Natural killer cell (primary cell): ENCODE data around the gene ARMH1. TPM values are rescaled to one million over a fixed set of nuclear protein-coding genes. Genes with fewer than 3 reads are reported as not detected.
A peak's percentile ranks its signal among the peaks of the same experiment; 100 is the strongest.

ENCODE experiments used
- ATAC-seq, 3 donors: fragments of 150-1000 bp in 2 of 3; fragments of 200-7000 bp in 1 of 3; cut with Tn5 transposase; 1 replicate in 1 of 3; 2 replicates in 2 of 3; pipeline ENCODE4 v1.10.0; 2021; ENCODE audit warnings: mild to moderate bottlenecking in 2 of 3, moderate library complexity in 2 of 3
- DNase-seq, 2 donors: peaks; one replicate each; pipeline versions ENCODE4 v3.0.0 to v3.0.0-alpha.2; 2013 to 2021; ENCODE audit warnings: mixed read lengths in 1 of 2
- H3K27ac ChIP-seq: one replicate; pipeline ENCODE4 v1.5.1; 2013; ENCODE audit warnings: mild to moderate bottlenecking, low read length
- H3K27me3 ChIP-seq: one replicate; pipeline ENCODE4 v1.6.1; 2013; ENCODE audit warnings: low read length; ENCODE audit not compliant: control insufficient read depth, insufficient read depth
- H3K36me3 ChIP-seq: one replicate; pipeline ENCODE4 v1.6.1; 2013; ENCODE audit warnings: low read length; ENCODE audit not compliant: control insufficient read depth, insufficient read depth
- H3K4me1 ChIP-seq: one replicate; pipeline ENCODE4 v1.6.1; 2013; ENCODE audit warnings: low read length; ENCODE audit not compliant: control insufficient read depth, insufficient read depth
- H3K4me3 ChIP-seq: one replicate; pipeline ENCODE4 v1.5.1; 2013; ENCODE audit warnings: low read length
- H3K9me3 ChIP-seq: one replicate; pipeline ENCODE4 v1.6.1; 2013; ENCODE audit warnings: low read length; ENCODE audit not compliant: control insufficient read depth, insufficient read depth
- H3K27ac Mint-ChIP-seq, 2 donors: one replicate each; pipeline ENCODE4 v1.8.0; 2022; ENCODE audit warnings: mild to moderate bottlenecking in 2 of 2, mixed read lengths in 2 of 2, moderate library complexity in 1 of 2
- H3K27me3 Mint-ChIP-seq, 2 donors: one replicate each; pipeline ENCODE4 v1.8.0; 2022; ENCODE audit warnings: low read depth in 2 of 2, mixed read lengths in 2 of 2
- H3K36me3 Mint-ChIP-seq: one replicate; pipeline ENCODE4 v1.8.0; 2022; ENCODE audit warnings: mixed read lengths
- H3K4me1 Mint-ChIP-seq, 2 donors: one replicate each; pipeline ENCODE4 v1.8.0; 2022; ENCODE audit warnings: mixed read lengths in 2 of 2
- H3K4me3 Mint-ChIP-seq: one replicate; pipeline ENCODE4 v1.8.0; 2022; ENCODE audit warnings: mild to moderate bottlenecking, moderate library complexity, mixed read lengths
- H3K9me3 Mint-ChIP-seq, 2 donors: one replicate each; pipeline ENCODE4 v1.8.0; 2022; ENCODE audit warnings: mixed read lengths in 2 of 2
- WGBS: methylation state at CpG from one replicate; pipeline ENCODE4 v1.1.7; 2013; ENCODE audit warnings: missing lambda C conversion rate; ENCODE audit not compliant: insufficient coverage; 5-methylcytosine and 5-hydroxymethylcytosine counted together
- intact Hi-C: fragments of 100-400 bp; cut with micrococcal nuclease; formaldehyde crosslinking; loops from one replicate; pipeline ENCODE4 v1.14.2; 2022
- total RNA-seq, 4 donors: library from RNA; stranded (reverse); fragments of 120-200 nt in 1 of 4; gene quantifications; one replicate each; pipeline versions ENCODE4 v1.2.3 to v1.2.4, GENCODE V29; 2013 to 2022
- TF ChIP-seq, protein P1 (sequence below): fragments of 200-600 bp; IDR thresholded peaks from one replicate; pipeline ENCODE4 v1.8.0; 2022; ENCODE audit warnings: antibody characterized with exemption

ARMH1 gene
- total RNA-seq, 3 donors from 2014 or later (not counting 1 experiment from before 2014, with no cell fraction given): 1.5 to 25.5 (median 5.0) TPM

DNA sequence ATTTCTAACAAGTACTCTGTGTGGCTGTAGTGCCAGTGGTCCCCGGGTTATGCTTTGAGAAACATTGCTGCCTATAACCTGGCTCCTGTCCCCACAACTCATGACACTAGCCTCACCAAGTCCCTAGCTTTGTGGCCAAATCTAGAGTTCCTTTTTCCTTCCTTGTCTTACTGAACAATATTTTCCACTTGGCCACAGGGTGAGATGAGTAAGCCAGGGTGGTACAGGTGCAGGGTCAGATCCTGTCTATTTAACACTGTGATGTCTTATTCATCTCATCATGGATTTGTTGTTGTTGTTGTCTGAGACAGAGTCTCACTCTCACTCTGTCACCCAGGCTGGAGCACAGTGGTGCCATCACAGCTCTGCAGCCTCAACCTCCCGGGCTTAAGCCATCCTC, 18.6 kb downstream of the ARMH1 start:
- Mint-ChIP-seq H3K36me3 (no peaks in the 10 kb centered on the region), H3K4me1 (peaks cover 26 to 29% of the 10 kb centered on the region in 2 donors)

DNA sequence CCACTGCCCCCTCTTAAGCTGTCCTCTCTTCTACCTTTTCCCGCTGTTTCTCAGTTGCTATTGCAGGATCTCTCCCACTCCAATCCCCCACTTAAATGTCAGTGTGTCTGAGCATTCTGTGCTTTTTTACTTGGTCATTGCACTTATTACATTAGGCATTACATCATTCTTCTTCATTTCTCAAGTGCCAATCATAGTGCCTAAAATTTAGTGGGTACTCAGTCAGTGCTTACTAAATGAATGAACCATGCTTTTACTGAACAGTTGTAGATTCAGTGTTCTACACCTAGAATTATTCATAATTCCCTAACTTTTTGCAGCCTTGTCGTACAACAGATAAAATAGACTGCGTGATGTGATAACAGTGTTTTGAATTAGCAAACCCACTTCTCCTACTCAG, 19.4 kb downstream of the ARMH1 start:
- H3K4me1 Mint-ChIP-seq: peaks cover 26 to 29% of the 10 kb centered on the region in 2 donors
- peaks cover 31% of the 10 kb centered on the region for H3K4me1 ChIP-seq
- H3K27ac ChIP-seq: no peak overlapping the region
- H3K9me3 Mint-ChIP-seq: no peaks in the 10 kb centered on the region
- TF ChIP-seq, protein P1, sequence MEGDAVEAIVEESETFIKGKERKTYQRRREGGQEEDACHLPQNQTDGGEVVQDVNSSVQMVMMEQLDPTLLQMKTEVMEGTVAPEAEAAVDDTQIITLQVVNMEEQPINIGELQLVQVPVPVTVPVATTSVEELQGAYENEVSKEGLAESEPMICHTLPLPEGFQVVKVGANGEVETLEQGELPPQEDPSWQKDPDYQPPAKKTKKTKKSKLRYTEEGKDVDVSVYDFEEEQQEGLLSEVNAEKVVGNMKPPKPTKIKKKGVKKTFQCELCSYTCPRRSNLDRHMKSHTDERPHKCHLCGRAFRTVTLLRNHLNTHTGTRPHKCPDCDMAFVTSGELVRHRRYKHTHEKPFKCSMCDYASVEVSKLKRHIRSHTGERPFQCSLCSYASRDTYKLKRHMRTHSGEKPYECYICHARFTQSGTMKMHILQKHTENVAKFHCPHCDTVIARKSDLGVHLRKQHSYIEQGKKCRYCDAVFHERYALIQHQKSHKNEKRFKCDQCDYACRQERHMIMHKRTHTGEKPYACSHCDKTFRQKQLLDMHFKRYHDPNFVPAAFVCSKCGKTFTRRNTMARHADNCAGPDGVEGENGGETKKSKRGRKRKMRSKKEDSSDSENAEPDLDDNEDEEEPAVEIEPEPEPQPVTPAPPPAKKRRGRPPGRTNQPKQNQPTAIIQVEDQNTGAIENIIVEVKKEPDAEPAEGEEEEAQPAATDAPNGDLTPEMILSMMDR: no peak
- H3K27me3 Mint-ChIP-seq: no peaks in the 10 kb centered on the region
- no peak for ATAC-seq
- no peak overlapping the region for H3K4me3 ChIP-seq
- no peak overlapping the region for H3K4me3 Mint-ChIP-seq
- H3K27me3 ChIP-seq: no peaks in the 10 kb centered on the region
- H3K27ac Mint-ChIP-seq: no peak overlapping the region
- no peak for DNase-seq
- H3K9me3 ChIP-seq: no peaks in the 10 kb centered on the region
- intact Hi-C loops: no loop called here
- H3K36me3 Mint-ChIP-seq: no peaks in the 10 kb centered on the region
- no peaks in the 10 kb centered on the region for H3K36me3 ChIP-seq
- 100% methylated on average over 1 of the region's 3 CpGs for WGBS

More for the DNA sequence above, 18.6 kb downstream of the ARMH1 start:
- Histone ChIP-seq H3K4me3 (no peak overlapping the region), H3K36me3 (no peaks in the 10 kb centered on the region), H3K9me3 (no peaks in the 10 kb centered on the region), H3K27ac (no peak overlapping the region), H3K4me1 (peaks cover 28% of the 10 kb centered on the region), H3K27me3 (no peaks in the 10 kb centered on the region)
- Mint-ChIP-seq H3K9me3 (no peaks in the 10 kb centered on the region), H3K27me3 (no peaks in the 10 kb centered on the region), H3K27ac (no peak overlapping the region), H3K4me3 (no peak overlapping the region)
- intact Hi-C loops: no loop called here
- 74% methylated on average over 1 of the region's 2 CpGs for WGBS
- TF ChIP-seq, protein P1: no peak
- DNase-seq: no peak
- ATAC-seq: no peak

DNA sequence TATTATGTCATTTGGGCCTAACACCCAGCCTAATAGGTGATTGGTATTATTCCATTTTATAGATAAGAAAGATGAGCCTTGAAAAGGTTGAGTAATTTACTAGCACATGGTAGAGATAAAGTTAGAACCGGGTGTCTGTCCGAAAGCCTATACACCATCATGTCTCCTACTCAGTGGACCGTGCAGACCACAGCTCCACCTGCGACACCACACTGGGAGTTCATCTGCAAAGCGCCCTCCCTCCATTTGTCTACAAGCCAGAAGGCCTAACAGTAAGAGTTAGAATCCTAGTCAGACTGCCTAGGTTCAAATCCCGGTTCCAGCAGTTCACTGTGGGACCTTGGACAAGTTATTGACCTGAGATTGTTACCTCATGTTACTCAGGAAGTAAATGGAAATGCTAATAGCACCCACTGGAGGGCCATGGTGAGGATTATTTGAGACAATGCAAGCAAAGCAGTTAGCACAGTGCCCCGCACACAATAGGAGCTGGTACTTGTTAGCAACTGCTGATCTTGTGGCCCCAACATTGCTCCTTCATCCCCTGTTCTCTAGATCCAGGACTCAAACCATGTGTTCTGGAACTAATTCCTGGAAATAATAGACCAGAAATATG, 20.5 kb downstream of the ARMH1 start:
- 77% methylated on average over 7 of the region's 7 CpGs for WGBS
- Mint-ChIP-seq H3K9me3 (no peaks in the 10 kb centered on the region), H3K27ac (peak overlapping the region; percentile 91 to 96), H3K36me3 (no peaks in the 10 kb centered on the region), H3K4me1 (peaks cover 26 to 29% of the 10 kb centered on the region in 2 donors), H3K4me3 (no peak overlapping the region), H3K27me3 (no peaks in the 10 kb centered on the region)
- Histone ChIP-seq H3K4me3 (no peak overlapping the region), H3K27me3 (no peaks in the 10 kb centered on the region), H3K9me3 (no peaks in the 10 kb centered on the region), H3K4me1 (peaks cover 31% of the 10 kb centered on the region), H3K36me3 (no peaks in the 10 kb centered on the region), H3K27ac (no peak overlapping the region)
- DNase-seq (no peak), ATAC-seq (no peak)
- intact Hi-C loops: no loop called here
- TF ChIP-seq, protein P1: no peak

DNA sequence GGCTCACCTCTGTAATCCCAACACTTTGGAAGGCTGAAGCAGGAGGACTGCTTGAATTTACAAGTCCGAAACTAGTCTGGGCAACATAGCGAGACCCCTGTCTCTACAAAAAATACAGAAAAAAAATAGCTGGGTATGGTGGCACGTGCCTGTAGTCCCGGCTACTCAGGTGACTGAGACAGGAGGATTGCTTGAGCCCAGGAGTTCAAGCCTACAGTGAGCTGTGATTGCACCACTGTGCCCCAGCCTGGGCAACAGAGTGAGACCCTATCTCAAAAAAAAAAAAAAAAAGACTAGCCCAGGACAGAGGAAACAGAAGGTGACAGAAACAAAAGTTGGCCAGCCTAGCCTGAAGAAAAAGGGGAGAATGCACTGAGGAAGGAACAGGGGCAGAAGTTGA, 21.2 kb downstream of the ARMH1 start:
- DNase-seq (no peak), ATAC-seq (no peak)
- TF ChIP-seq, protein P1: no peak
- intact Hi-C loops: no loop called here
- 98% methylated on average over 4 of the region's 4 CpGs for WGBS
- H3K9me3 ChIP-seq: no peaks in the 10 kb centered on the region
- no peaks in the 10 kb centered on the region for H3K36me3 ChIP-seq
- no peaks in the 10 kb centered on the region for H3K27me3 ChIP-seq
- peak overlapping the region; percentile 91 to 96 for H3K27ac Mint-ChIP-seq
- peaks cover 26 to 29% of the 10 kb centered on the region in 2 donors for H3K4me1 Mint-ChIP-seq
- no peak overlapping the region for H3K4me3 ChIP-seq
- no peak overlapping the region for H3K27ac ChIP-seq
- no peak overlapping the region for H3K4me3 Mint-ChIP-seq
- peaks cover 31% of the 10 kb centered on the region for H3K4me1 ChIP-seq
- H3K9me3 Mint-ChIP-seq: no peaks in the 10 kb centered on the region
- no peaks in the 10 kb centered on the region for H3K36me3 Mint-ChIP-seq
- H3K27me3 Mint-ChIP-seq: no peaks in the 10 kb centered on the region
